GM12878 (cell line): ENCODE data around the gene NDUFC2. TPM values are rescaled to one million over a fixed set of nuclear protein-coding genes. Genes with fewer than 3 reads are reported as not detected.

Experiments
- ATAC-seq: fragments of 200-7000 bp; cut with Tn5 transposase; 3 replicates; pipeline ENCODE4 v1.9.1; 2020; ENCODE audit warnings: mild to moderate bottlenecking, moderate library complexity
- BruUV-seq: library from RNA; stranded (reverse); fragments of 400-500 nt; replicated peaks from 2 replicates; lab custom pipeline; 2021; lab: Mats Ljungman, UMichigan
- CTCF ChIA-PET: fragments of 300-600 bp; sonication (Branson Sonifier 250); formaldehyde crosslinking; extraction: SDS; loops from one replicate; lab custom pipeline; 2021; ENCODE audit warnings: inconsistent platforms; lab: Yijun Ruan, JAX
- POLR2A ChIA-PET: fragments of 350-600 bp; formaldehyde crosslinking; extraction: SDS; loops from one replicate; lab custom pipeline; 2021; ENCODE audit warnings: inconsistent platforms; lab: Charles Lee
- RAD21 ChIA-PET: fragments of 300-600 bp; sonication (Branson Sonifier 250); formaldehyde crosslinking; loops from one replicate; lab custom pipeline; 2023; ENCODE audit warnings: antibody characterized with exemption; ENCODE audit not compliant: unreplicated experiment; lab: Charles Lee
- SMC1A ChIA-PET: fragments of 300-600 bp; sonication (Branson Sonifier 250); formaldehyde crosslinking; loops from one replicate; lab custom pipeline; 2023; ENCODE audit not compliant: unreplicated experiment, uncharacterized antibody; lab: Charles Lee
- DNase-seq: peaks from one replicate; pipeline ENCODE4 v3.0.0-alpha.2; 2011; ENCODE audit warnings: low read depth, low spot score
- FAIRE-seq: peaks from 3 replicates; lab custom pipeline; 2011; peaks lifted over from hg19 to GRCh38; lab: Jason Lieb, UNC
- H2AFZ ChIP-seq: 2 replicates; pipeline ENCODE4 v1.6.0; 2011; ENCODE audit warnings: low read depth, low read length, control low read depth; ENCODE audit not compliant: control insufficient read depth
- H3K27ac ChIP-seq: 2 replicates; pipeline ENCODE4 v1.5.1; 2011; ENCODE audit warnings: control low read depth; ENCODE audit not compliant: control insufficient read depth, insufficient read depth
- H3K27me3 ChIP-seq, 2 experiments: replicated peaks in 1 of 2; 2 replicates each; pipeline versions ENCODE4 v1.6.0 to v1.6.1; 2011; ENCODE audit warnings: low read length in 1 of 2; ENCODE audit not compliant: control insufficient read depth in 2 of 2, insufficient read depth in 2 of 2
- H3K36me3 ChIP-seq, 2 experiments: 2 replicates each; pipeline ENCODE4 v1.5.1; 2011; ENCODE audit warnings: low read length in 1 of 2; ENCODE audit not compliant: control insufficient read depth in 2 of 2, insufficient read depth in 2 of 2
- H3K4me1 ChIP-seq: 2 replicates; pipeline ENCODE4 v1.6.1; 2011; ENCODE audit warnings: mild to moderate bottlenecking, low read length, moderate library complexity, mixed read lengths; ENCODE audit not compliant: control insufficient read depth, insufficient read depth
- H3K4me2 ChIP-seq: 2 replicates; pipeline ENCODE4 v1.6.0; 2011; ENCODE audit warnings: control low read depth; ENCODE audit not compliant: control insufficient read depth, insufficient read depth
- H3K4me3 ChIP-seq: fragments of 200-600 bp; sonication (generic); 2 replicates; pipeline ENCODE4 v1.5.1; 2016
- H3K79me2 ChIP-seq: 2 replicates; pipeline ENCODE4 v1.6.0; 2011; ENCODE audit warnings: low read length; ENCODE audit not compliant: control insufficient read depth, insufficient read depth
- H3K9ac ChIP-seq: 2 replicates; pipeline ENCODE4 v1.8.0; 2011; ENCODE audit warnings: low read length, control low read depth, mixed read lengths; ENCODE audit not compliant: control insufficient read depth, insufficient read depth
- H3K9me3 ChIP-seq: replicated peaks from 3 replicates; pipeline ENCODE4 v1.5.1; 2011; ENCODE audit warnings: mild to moderate bottlenecking, low read length; ENCODE audit not compliant: control insufficient read depth, insufficient read depth
- H4K20me1 ChIP-seq: 2 replicates; pipeline ENCODE4 v1.6.0; 2011; ENCODE audit not compliant: control insufficient read depth, insufficient read depth
- ATF3 ChIP-seq: IDR thresholded peaks from 2 replicates; pipeline ENCODE4 v1.6.1; 2011; ENCODE audit warnings: low read depth, mild to moderate bottlenecking, low read length, moderate library complexity, borderline replicate concordance; ENCODE audit errors: extremely low read depth
- BMI1 ChIP-seq: fragments of 450-650 bp; IDR thresholded peaks from 2 replicates; pipeline ENCODE4 v1.6.1; 2016; ENCODE audit warnings: mild to moderate bottlenecking, moderate library complexity, borderline replicate concordance
- LARP7 ChIP-seq: fragments of 450-650 bp; IDR thresholded peaks from 2 replicates; pipeline ENCODE4 v1.6.1; 2017; ENCODE audit warnings: mild to moderate bottlenecking
- MEF2B ChIP-seq: fragments of 450-650 bp; IDR thresholded peaks from 2 replicates; pipeline ENCODE4 v1.6.1; 2018; ENCODE audit warnings: mild to moderate bottlenecking, moderate library complexity; ENCODE audit not compliant: partially characterized antibody, poor library complexity, severe bottlenecking
- POLR2AphosphoS5 ChIP-seq: IDR thresholded peaks from 2 replicates; pipeline ENCODE4 v1.6.1; 2011; ENCODE audit warnings: mild to moderate bottlenecking, low read length, inconsistent platforms
- PRDM15 ChIP-seq: fragments of 450-650 bp; formaldehyde crosslinking; IDR thresholded peaks from 2 replicates; pipeline ENCODE4 v1.4.0; 2020; ENCODE audit warnings: mild to moderate bottlenecking, moderate library complexity
- RAD21 ChIP-seq: IDR thresholded peaks from 2 replicates; pipeline ENCODE4 v1.6.1; 2011; ENCODE audit warnings: mild to moderate bottlenecking, low read depth, low read length, moderate library complexity; ENCODE audit not compliant: insufficient read depth
- USF1 ChIP-seq: IDR thresholded peaks from 2 replicates; pipeline ENCODE4 v1.6.1; 2011; ENCODE audit warnings: borderline replicate concordance, low read depth, mild to moderate bottlenecking, moderate library complexity, mixed read lengths, low read length; ENCODE audit not compliant: insufficient read depth; ENCODE audit errors: extremely low read length
- ZNF274 ChIP-seq: IDR thresholded peaks from one replicate; pipeline ENCODE4 v1.8.0; 2011; ENCODE audit not compliant: insufficient read length, insufficient read depth
- WGBS: methylation state at CpG from one replicate; pipeline ENCODE4 v1.1.6; 2016; ENCODE audit warnings: low lambda C conversion rate; ENCODE audit not compliant: insufficient replicate concordance, insufficient coverage; ENCODE audit errors: missing lambda C conversion rate; 5-methylcytosine and 5-hydroxymethylcytosine counted together
- in situ Hi-C: fragments of 300-500 bp; cut with MboI; formaldehyde crosslinking; loops from 9 replicates; pipeline ENCODE4 v1.14.3; 2018; ENCODE audit warnings: mixed read lengths
- intact Hi-C: fragments of 100-400 bp; cut with micrococcal nuclease; formaldehyde crosslinking; loops from one replicate; pipeline ENCODE4 v1.14.2; 2022; ENCODE audit not compliant: unreplicated experiment
- polyA plus RNA-seq, 11 experiments: library from polyadenylated mRNA; depleted of rRNA in 4 of 11; unstranded in 6 of 11; stranded (reverse) in 5 of 11; fragments of >200 nt; fragmentation: Nextera tagmentation in 4 of 11; fragmentation: Illumina TruSeq in 1 of 11; extraction: Ambion mirVana in 4 of 11; extraction: Trizol in 1 of 11; gene quantifications; 1 replicate in 1 of 11; 2 replicates in 10 of 11; pipeline versions ENCODE4 v1.2.1 to v1.2.3, GENCODE V29; 2011 to 2016; ENCODE audit warnings: inconsistent platforms in 2 of 11, missing spikeins in 2 of 11, low read depth in 1 of 11
- total RNA-seq, 4 experiments: library from RNA; depleted of rRNA in 3 of 4; stranded (reverse); fragments of >200 nt in 3 of 4; fragmentation: Illumina TruSeq in 1 of 4; extraction: Trizol in 1 of 4; gene quantifications; 2 replicates each; pipeline versions ENCODE4 v1.2.1 to v1.2.3, GENCODE V29; 2013 to 2021

NDUFC2 gene
- total and polyA plus RNA-seq, 10 of the 15 experiments (the other 5 are each of a cell fraction or from before 2014, with no cell fraction given) = 103 to 529 (median 192) TPM

- TF ChIP-seq PRDM15 (CRISPR knock-in tag) = no peak
- no peak for TF ChIP-seq ZNF274
- no peak for TF ChIP-seq RAD21
- TF ChIP-seq BMI1 = no peak
- no peak for TF ChIP-seq MEF2B
- TF ChIP-seq POLR2AphosphoS5 = no peak
- TF ChIP-seq LARP7 = no peak
- TF ChIP-seq ATF3 = no peak
- TF ChIP-seq USF1 = no peak
- ChIA-PET RAD21 (no interaction called here), CTCF (interaction anchor here (1.4 kb wide), 1 partner anchor 24 kb away, joined by 6 read pairs; no protein-coding TSS in a partner anchor), SMC1A (interaction anchor here (1.0 kb wide), 1 partner anchor 17 kb away, joined by 3 read pairs; no protein-coding TSS in a partner anchor), POLR2A (interaction anchor here (0.7 kb wide), 1 partner anchor 580 kb away, joined by 3 read pairs; no protein-coding TSS in a partner anchor)
- H3K27me3 ChIP-seq = no peaks in the 10 kb centered on the region
- H3K9me3 ChIP-seq = no peaks in the 10 kb centered on the region
- FAIRE-seq (no peak), ATAC-seq (no peak), DNase-seq (no peak)
- H4K20me1 ChIP-seq = peaks cover 6% of the 10 kb centered on the region
- no peak overlapping the region for H3K27ac ChIP-seq
- H3K4me3 ChIP-seq = no peak overlapping the region
- WGBS = 75% methylated on average over 3 of the region's 3 CpGs
- no peak overlapping the region for H3K9ac ChIP-seq
- BruUV-seq = no TSS peak
- no peaks in the 10 kb centered on the region for H3K4me1 ChIP-seq
- H3K36me3 ChIP-seq = peaks cover 3 to 17% of the 10 kb centered on the region in 2 experiments
- H2AFZ ChIP-seq = no peak overlapping the region
- in situ Hi-C loops = no loop called here
- intact Hi-C loops = loop anchor here (10.0 kb wide), 1 partner anchor 353 kb away; no protein-coding TSS in a partner anchor
- peaks cover 19% of the 10 kb centered on the region for H3K79me2 ChIP-seq
- H3K4me2 ChIP-seq = no peak overlapping the region
Observed at GRCh38 chr11:78071717-78072116, 7.9 kb downstream of the NDUFC2 start.
